GM18907 (cell line): Measurements from ENCODE around the gene FARP1.
"Not testable (repeated sequence)": the region's sequence is repeated elsewhere in the genome, so short reads cannot be mapped to it uniquely, and the experiment has no call there.

ENCODE experiments used
- ATAC-seq: cut with Tn5 transposase; IDR thresholded peaks from one replicate; pipeline ENCODE4 v1.9.1; 2021; ENCODE audit warnings: mild to moderate bottlenecking, moderate library complexity; ENCODE audit not compliant: unreplicated experiment

FARP1 gene

DNA sequence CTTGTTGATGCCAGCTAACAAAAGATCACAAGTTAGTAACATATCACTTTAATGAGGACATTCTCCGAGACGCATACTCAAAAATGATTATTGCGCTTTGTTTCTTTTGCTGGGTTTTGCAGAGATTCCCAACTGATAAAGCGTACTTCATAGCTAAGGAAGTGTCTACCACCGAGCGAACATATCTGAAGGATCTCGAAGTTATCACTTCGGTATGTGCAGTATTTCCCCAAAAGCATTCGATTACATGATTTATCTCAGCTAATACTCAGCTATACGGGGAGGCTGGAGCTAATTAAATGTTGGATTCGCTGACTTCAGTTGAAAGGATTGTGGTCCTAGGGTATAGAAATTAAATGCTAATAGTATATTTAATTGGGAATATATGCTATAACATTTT is 267.7 kb downstream of the FARP1 start:
- no peak for ATAC-seq

DNA sequence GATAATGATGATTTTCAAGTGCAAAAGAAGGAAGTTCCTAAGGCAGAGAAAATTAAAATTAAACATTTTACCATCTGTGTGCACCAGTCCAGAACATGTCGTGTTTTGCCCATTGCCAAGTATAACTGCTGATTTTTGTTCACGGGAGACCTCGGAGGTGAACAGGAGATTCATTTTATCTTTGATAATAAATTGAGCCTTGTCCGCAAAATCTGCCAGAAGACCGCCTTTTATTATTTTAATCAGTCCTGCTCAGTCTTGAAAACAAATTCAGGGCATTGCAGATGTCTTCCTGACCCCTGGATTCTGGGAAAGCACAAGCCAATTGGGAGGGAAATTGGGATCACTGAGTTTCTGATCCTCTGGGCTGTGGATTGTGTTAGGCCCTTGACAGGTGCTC is 268.1 kb downstream of the FARP1 start:
- ATAC-seq = no peak

DNA sequence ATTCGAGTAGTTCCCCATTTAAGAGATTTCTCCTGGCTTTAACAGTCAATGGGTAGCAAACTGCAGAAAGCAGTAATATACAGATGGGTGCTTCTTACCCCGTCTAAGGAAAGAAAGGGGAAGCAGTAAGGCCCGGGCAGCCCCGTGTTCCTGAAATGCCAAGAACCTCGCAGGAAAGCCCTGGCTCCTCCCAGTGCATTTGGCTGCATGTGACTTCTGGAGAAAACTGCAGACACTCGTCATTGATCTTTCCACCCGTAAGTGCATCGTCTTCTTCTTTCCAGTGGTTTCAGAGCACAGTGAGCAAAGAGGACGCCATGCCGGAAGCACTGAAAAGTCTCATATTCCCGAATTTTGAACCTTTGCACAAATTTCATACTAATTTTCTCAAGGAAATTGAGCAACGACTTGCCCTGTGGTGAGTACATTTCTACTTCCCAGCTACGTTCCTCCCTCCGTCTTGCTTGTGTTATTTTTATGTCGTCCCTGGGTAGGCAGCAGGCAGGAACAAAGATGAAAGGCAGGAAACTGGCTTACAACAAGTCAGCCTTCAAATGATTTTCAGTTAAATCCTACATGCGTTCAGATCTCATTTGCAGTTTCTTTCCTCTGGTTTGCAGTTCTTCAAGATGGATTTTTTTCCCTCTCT is 268.8 kb downstream of the FARP1 start:
- ATAC-seq = no peak

DNA sequence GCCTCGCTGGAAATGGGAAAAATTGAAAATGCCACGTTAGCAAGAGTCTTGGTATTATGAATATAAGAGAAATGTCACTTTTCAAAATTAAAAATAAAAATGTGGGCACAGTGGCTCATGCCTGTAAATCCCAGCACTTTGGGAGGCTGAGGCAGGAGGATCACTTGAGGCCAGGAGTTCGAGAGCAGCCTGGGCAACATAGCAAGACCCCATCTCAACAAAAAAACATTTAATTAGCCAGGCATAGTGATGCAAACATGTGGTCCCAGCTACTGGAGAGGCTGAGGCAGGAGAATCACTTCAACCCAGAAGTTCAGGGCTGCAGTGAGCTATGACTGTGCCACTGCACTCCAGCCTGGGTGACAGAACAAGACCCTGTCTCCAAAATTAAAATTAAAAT is 270.4 kb downstream of the FARP1 start:
- not testable (repeated sequence) for ATAC-seq

DNA sequence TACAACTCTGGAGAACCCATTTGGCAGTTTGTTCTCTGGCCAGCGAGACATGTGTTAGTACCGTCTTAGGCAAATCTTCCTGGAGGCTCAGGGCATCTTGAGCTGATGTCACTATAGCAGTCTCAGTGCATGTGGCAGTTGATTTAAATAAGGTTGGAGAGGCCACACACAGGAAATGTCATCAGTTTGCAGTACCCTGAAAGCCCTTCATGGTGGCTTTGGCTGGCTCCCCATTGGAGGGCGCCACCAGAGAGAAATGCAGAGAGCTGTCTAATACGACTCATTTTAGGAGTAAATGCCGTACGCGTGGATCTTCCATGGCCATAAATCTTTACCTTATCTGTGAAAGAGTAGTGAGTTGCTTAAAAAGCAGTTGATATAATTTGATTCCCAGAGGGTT is 270.9 kb downstream of the FARP1 start:
- no peak for ATAC-seq

DNA sequence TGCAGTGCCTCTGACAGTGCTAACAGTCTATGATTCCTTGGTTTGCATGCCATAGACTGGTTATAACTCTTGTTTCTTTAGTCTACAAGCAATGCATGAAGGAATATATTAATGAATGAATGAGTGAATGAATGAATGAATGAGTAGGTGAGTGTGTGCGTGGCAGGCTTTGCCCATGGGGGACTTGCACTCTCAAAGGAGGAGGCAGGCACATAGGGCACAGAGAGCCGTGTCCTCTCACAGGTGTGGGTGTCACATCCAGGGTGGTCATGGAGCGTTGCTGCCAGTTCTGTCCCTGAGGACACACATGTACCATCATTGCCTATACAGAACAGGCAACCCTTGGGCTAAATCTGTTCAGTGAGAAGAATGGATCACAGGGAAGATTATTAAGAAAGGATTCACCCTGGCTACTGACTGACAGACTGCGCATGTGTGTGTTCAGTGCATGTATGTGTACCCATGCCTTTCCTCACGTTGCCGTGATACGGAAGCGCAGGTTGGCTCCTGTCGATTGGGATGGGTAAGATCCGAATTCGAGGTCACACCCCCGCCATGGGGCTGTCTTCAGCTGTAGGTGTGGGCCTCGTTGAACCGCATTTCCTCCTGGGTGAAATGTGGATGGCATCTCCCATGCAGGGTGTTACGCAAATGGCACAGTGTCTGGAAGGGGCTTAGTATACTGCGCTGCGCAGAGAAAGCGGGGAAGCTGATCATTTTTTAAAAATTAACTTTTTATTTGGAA is 272.6 kb downstream of the FARP1 start:
- no peak for ATAC-seq

DNA sequence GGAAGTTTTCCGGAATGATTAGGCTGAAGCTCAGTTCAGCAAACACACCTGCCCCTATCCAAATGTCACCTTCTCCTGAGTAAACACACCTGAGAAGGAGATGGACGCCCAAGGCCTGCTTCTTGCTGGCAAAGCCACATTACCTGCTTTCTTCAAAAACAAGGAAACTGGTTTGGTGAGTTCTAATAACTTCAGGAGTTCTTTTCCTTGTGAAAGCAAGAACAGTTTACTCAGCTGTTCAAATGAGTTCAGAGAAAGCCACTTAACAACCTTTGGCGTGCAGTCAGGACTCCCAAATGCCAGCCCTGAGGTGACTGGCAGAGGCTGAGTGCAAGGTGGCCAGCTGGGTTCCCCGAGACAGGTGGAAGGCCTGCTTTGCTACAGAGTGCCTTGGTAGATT is 273.5 kb downstream of the FARP1 start:
- ATAC-seq = no peak

DNA sequence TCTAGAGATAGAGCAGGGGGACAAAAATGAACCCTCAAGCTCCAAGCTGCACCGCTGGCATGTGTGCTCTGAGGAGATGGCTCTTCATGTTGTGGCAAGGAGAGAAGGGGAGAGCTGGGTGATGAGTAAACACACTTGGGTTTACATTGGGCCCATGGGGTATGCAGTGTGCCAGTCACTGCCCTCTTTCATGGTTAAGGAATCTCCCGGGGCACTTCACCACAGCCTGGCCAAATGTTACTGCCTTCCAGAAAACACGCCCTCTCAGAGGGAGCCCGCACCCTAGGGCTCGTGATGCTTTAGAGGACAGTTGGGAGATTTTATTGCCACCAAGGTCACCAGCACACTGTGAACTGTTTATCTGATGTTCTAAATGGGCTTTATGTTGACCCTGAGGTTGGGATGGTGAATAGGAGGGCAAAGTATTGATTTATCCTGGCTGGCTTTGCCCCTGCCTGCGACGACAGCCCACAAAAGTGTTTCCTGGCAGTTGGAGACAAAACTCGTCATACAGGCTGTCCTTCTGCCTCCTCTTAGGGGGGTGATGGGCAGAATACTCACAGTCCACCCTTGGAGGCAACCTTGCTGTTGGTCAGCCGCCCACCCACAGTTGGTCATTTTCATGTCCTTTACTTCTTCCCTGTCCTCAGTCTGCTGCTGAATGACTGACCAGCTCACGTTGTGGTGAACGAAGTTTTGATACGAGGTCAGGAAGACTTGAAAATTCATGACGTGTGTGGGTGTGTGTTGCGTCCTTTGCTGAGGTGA is 277.1 kb downstream of the FARP1 start:
- no peak for ATAC-seq

DNA sequence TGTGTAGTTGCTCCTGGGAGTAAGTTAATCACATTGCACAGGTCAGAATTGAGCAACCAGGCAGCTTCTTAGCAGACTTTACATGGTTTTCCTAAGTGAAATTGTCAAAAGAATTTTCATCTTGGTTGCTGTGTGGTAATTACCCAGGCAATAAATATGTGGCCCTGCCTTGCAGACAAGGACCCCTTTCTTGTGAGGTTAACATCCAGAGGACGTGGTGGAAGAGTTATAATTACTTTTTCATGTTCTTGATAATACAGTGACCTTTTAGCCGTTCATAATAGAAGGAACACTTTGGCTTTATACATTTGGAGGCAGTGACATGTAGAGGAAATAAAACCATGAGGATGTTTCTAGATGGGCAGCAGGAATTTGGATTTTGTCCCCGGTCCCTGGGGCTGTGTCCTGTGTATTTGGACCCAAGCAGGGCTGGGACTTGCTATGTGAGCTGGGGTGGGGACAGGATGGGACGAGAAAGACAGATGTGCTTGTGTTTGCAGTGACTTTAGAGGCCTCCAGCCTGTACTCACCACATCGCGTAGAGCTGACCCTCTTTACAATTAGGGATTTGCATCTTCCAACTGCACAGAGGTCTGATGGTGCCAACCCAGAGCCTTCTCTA is 277.8 kb downstream of the FARP1 start:
- ATAC-seq = no peak

DNA sequence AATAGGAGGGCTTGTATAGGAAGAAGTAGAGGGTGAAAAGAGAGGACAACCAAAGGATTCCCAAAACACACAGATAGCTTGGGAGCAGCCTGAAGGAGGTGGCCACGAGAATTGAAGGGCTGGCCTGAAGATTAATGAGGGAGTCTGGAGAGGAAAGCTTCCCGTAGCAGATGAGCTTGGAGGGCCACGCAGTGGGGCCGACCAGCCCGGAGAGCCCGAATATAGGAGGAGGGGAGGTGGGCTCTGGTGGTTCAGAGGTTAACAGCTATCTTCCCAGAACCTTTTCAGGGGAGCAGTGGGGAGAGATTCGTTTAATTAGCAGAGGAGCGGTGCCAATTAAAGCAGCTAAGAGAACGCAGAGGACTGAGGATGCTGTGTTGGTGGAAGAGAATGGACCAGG is 279.2 kb downstream of the FARP1 start:
- no peak for ATAC-seq

DNA sequence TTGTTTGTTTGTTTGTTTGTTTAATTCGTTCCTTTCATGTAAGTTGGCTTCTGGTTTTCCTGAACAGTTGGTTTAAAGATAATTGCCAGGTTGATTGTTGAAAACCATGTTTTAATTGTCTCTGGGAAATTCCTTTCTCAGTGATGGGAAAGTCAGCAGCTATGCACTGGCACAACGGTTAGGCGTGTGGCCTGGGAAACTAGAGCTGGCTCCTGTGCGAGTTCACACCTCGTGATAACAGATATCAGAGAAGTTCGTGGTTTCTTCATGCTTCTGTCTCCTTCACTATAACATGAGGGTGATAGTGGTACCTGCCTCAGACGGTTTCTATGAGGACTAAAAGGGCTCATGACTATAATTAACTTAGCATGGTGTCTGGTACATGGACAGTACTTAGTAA is 280.5 kb downstream of the FARP1 start:
- ATAC-seq = no peak

DNA sequence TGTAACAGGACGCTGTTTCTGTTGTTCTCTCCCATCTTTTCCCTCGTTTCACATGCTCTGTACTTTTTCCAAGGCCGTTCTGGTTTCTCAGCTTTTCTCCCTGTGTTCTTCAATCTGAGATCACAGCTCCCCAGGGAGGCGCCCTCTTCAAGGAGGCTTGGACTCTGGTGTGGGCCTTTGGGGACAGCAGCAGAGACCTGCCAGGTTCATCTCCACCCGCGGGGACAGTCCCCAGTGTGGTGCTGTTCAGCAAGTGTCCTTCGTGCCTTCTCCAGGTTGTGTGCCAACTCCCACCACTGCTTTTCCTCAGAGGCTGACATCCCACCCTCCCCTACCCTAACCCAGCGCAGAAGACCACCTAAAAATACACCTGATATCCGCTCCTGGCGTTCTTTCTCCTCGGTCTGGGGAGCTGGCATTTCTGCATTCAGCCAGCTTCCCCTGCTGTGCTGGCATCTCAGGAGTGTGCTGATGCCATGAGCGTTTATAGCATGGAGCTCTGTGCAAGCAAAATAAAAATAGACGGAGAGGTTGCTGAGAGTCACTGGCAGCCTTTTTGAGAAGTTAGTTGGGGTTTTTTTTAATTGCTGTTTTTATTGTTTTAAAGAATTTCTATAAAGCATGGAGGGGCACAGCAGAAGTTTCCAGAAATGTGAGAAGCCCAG is 284.6 kb downstream of the FARP1 start:
- ATAC-seq = no peak

DNA sequence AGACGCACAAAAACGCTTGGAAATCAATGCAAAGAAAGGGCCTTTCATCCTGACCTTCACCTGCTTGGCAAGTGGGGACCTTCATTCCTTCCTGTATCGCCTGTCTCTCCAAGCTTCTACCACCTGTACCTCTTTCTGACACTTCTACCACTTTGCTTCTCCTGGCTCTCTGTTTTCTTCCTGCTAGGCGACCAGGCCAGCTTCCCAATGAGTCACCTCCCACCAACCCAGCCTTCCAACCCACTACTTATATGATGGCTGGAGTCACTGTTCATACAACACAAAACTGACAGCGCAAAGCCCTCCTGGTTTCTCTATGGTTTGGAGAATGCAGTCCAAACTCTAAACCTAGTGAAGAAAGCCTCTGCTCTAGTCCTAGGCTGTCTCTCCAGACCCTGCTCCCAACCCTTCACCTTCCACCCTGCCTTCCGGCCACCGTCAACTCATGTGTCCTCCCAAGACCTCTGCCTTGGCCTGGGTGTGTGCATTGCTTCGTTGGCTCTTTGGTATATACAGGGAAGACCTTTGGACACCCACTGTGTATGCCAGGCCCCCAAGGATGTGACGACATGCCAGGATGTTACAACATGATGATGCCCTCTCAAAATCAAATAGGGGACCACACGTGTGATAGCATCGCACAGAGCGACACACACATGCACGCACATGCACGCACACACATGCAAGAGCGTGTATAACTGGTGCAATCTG is 285.5 kb downstream of the FARP1 start:
- ATAC-seq = no peak

DNA sequence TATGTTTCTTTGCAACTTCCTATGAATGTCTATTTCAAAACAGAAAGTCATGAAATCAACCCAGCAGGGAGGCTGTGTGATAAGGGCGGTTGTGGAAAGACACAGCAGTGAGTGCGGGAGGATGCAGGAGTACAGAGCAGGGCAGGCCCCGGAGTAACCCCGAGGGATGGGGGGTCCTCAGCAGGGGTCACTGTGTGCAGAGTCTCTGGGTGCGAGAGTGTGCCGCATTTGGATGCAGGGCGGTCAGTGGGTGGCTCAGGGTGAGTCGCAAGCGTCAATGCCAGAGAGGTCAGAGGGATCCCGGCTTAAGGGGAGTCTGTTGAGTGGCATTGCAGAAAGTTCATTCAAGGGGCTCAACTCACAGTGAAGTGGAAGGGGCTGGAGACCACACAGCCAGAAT is 286.2 kb downstream of the FARP1 start:
- no peak for ATAC-seq

DNA sequence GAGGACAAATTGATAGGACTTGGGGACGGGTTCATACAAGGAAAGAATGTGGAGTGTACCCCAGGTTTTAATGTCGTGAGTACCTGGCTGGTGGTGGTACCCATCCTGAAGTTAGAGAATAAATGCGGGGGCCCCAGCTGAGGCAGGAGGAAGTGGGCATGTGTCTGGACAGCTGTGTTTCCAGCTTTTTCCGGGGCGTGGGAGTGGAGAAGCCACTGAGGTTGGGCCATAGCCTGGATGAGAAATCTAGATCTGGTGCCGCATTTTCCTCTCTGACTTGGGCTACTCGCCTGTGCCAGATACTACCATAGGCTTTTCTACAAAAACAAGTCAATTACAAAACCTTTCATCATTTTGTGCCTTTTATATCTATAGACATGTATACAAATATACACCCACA is 286.6 kb downstream of the FARP1 start:
- no peak for ATAC-seq

DNA sequence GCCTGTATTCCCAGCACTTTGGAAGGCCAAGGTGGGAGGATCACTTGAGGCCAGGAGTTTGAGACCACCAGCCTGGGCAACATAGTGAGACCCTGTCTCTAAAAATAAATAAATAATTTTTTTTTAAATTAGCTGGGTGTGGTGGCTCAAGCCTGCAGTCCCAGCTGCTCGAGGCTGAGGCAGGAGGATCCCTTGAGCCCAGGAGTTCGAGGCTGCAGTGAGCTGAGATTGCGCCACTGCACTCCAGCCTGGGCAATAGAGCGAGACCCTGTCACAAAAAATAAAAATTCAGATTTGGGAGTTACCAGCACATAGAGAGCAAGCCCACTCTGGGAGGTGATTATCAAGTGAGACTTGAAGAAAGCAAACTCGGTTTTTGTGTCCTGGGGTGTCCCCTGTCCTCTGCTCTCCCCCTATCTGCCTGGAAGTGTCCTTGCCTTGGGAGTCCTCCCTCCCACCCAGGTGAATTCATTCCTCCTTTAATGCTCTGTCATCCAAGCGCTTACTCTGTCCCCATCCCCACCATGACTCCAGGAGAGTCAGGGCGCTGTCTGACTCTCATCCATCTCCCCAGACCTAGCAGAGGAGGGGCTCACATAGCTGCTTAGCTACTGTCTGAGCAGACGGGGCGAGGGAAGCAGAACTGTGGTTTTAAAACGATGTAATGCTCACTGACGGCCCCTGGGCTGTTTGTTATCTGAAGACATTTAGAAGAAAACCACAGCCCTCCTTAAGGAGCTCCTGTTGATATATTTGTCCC is 287.3 kb downstream of the FARP1 start:
- ATAC-seq = no peak

DNA sequence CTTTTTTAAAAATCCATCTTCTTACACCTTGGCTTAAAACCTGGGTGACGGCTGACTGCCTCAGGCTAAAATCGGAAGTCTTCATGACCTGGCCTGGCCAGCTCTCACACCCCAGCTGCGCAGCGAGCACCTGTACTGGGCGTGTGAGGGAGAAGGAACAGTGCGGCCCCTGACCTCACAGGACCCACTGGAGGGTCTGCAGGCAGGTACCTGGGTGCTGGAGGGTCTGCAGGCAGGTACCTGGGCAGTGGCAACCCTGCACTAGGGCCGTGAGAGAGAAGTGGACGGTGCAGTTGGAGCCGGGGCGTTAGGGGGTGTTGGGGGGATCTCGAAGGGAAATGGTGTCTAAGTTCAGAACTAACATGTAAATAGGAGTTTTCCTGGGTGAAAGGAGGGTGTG is 289.7 kb downstream of the FARP1 start:
- ATAC-seq = no peak

DNA sequence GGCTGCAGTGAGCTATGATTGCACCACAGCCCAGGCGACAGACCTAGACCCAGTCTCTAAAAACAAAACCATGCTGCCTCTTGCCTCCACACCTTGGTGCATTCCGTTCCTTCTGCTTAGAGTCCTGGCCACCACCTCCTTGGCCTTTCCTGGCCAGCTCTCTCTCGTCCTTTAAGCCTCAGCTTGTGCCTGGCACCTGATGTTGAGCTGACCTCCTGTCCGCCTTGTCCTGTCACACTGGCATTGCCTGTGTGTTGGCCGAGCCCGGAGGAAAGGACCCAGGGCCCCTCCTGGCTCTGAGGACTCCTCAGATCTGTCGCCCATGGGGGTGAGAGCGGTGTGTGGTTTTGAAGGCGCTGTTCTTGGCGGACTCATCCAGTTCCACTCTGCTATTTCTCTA is 290.8 kb downstream of the FARP1 start:
- ATAC-seq = no peak

DNA sequence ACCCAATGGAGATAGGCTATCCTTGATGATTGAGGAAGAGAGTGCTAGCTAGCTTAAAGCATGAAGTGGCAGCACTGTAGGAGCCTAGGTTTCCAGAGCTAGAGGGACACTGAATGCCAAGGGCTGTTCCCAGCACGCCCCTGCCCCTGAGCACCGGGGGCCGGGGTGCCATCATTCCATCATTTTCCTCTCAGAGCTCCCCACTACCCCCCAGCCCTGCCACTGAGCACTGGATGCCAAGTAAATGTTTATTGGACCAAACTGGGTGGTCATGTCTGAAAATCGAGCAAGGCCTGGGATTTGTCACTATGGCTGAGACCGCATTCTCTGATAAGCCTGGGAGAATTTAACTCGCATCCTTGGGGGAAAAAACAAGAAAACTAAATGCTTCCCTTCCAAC is 291.2 kb downstream of the FARP1 start:
- no peak for ATAC-seq

DNA sequence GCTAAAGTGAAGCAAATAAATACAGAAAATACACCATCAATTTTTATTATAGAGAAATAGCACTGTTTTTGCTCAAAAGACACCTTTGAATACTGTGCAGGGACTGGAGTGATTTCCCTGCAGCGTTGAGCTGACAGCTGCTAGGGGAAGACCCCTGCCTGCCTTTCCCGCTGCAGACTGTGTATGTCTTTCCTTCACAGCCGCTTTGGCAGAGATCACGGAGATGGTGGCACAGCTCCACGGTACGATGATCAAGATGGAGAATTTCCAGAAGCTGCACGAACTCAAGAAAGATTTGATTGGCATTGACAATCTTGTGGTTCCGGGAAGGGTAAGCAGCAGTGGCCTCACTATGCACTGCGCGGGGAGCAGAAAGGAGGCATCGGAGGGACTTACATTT is 292.5 kb downstream of the FARP1 start:
- no peak for ATAC-seq
